Adrenal gland (tissue), 5 donors: ENCODE measurements around the gene EMC1.

ENCODE experiments used
- POLR2A ChIP-seq, 2 donors: fragments of 450-650 bp; IDR thresholded peaks; one replicate each; pipeline ENCODE4 v1.6.1; 2017; ENCODE audit warnings: antibody characterized with exemption in 2 of 2, mild to moderate bottlenecking in 2 of 2, moderate library complexity in 1 of 2
- TF ChIP-seq, protein P1 (sequence below), 6 experiments: fragments of 450-650 bp in 4 of 6; fragments of 200-600 bp in 2 of 6; sonication (generic) in 1 of 6; IDR thresholded peaks; 1 replicate in 5 of 6; 2 replicates in 1 of 6; pipeline versions ENCODE4 v1.5.1 to v1.8.0; 2016 to 2021; ENCODE audit warnings: antibody characterized with exemption in 6 of 6, mild to moderate bottlenecking in 2 of 6, moderate library complexity in 1 of 6
- donor health status: DM: no; HTN: no; CAD: no.

DNA sequence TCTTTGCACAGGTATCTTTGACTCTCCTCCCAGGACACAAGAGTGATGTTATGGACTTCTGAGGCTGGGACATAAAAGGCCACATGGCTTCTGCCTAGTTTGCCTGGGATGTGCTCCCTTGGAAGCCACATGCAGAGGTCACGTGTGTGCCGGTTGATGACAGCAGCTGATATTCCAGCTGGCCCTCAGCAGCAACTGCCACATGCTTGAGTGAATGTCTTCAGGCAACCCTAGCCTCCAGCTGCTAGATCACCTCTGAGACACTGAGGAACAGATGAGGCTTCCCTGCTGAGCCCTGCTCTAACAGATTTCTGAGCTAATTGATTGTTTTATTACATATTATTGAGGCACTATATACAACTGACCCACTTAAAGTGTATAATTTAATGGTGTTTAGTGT is 48.9 kb upstream of the EMC1 start:
- TF ChIP-seq, protein P1, sequence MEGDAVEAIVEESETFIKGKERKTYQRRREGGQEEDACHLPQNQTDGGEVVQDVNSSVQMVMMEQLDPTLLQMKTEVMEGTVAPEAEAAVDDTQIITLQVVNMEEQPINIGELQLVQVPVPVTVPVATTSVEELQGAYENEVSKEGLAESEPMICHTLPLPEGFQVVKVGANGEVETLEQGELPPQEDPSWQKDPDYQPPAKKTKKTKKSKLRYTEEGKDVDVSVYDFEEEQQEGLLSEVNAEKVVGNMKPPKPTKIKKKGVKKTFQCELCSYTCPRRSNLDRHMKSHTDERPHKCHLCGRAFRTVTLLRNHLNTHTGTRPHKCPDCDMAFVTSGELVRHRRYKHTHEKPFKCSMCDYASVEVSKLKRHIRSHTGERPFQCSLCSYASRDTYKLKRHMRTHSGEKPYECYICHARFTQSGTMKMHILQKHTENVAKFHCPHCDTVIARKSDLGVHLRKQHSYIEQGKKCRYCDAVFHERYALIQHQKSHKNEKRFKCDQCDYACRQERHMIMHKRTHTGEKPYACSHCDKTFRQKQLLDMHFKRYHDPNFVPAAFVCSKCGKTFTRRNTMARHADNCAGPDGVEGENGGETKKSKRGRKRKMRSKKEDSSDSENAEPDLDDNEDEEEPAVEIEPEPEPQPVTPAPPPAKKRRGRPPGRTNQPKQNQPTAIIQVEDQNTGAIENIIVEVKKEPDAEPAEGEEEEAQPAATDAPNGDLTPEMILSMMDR (IDR thresholded peaks at IDR 0.05), result no peak
- no peak for TF ChIP-seq POLR2A (IDR thresholded peaks at IDR 0.05)
